ENCODE data around the gene PDE2A. TPM values are rescaled to one million over a fixed set of nuclear protein-coding genes. Genes with fewer than 3 reads are reported as not detected.

The PDE2A gene
- polyA plus RNA-seq, 2 of the 4 experiments (the other 2 are of a cell fraction), result 0.62 to 1.5 TPM

DNA sequence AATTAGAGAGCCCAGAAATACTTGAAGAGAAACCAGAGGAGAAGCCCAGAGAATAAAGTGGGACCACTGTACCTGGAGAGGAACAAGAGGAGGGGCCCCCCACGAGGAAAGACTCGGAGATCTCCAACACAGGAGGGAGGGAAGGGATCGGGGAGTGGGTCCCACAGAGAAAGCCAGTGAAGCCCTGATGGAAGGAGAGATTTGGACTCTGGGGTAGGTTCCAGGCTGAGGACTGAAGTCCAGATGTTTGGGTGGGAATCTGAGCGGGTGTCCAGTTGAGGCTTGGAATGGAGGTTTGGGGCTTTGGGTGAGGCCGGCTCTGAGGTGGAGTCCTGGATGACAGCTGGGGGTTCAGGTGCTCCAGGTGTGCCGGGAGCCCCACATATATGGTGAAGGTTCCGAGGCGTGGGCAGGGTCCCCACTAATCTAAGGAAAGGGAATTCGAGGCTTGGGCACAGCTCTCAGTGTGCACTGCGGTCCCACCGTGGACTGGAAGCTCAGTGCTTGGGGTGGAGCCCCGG, 32.6 kb downstream of the PDE2A start:
- no peak for ATAC-seq
- H3K4me1 ChIP-seq, result peaks cover 22% of the 10 kb centered on the region
- no peak for FAIRE-seq
- CTCF ChIA-PET, result interaction anchor here (0.8 to 13.1 kb wide), 8 partner anchors 13 to 170 kb away, joined by 3 to 171 read pairs (median 10); no protein-coding TSS in a partner anchor
- peak overlapping the region; percentile 68; the same call in 2 of the 3 replicates for H3K4me3 ChIP-seq
- DNase-seq (ENCODE audit: low read depth in 1 of 2, low spot score in 1 of 2), result no peak
- POLR2A ChIA-PET, result interaction anchor here (1.2 kb wide), 1 partner anchor 52 kb away, joined by 3 read pairs; no protein-coding TSS in a partner anchor
- peak overlapping the region in 1 of 2 experiments; percentile 91; a peak in 3 of 6 replicates for H3K27ac ChIP-seq
- WGBS (ENCODE audit: missing lambda C conversion rate), result 31% methylated on average over 12 of the region's 12 CpGs
- H3K4me2 ChIP-seq, result peak overlapping the region; percentile 100
- TF ChIP-seq HOXA7 (CRISPR knock-in tag; IDR thresholded peaks at IDR 0.05) (no peak), CHD4 (IDR thresholded peaks at IDR 0.05; ENCODE audit: borderline replicate concordance) (no peak), MYC (IDR thresholded peaks at IDR 0.05; ENCODE audit: borderline replicate concordance, low read length) (no peak), NPAS2 (CRISPR knock-in tag; IDR thresholded peaks at IDR 0.05; ENCODE audit: borderline replicate concordance) (no peak)
- TF ChIP-seq, protein P1, sequence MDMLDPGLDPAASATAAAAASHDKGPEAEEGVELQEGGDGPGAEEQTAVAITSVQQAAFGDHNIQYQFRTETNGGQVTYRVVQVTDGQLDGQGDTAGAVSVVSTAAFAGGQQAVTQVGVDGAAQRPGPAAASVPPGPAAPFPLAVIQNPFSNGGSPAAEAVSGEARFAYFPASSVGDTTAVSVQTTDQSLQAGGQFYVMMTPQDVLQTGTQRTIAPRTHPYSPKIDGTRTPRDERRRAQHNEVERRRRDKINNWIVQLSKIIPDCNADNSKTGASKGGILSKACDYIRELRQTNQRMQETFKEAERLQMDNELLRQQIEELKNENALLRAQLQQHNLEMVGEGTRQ (IDR thresholded peaks at IDR 0.05), result no peak
- no peaks in the 10 kb centered on the region for H3K9me3 ChIP-seq

DNA sequence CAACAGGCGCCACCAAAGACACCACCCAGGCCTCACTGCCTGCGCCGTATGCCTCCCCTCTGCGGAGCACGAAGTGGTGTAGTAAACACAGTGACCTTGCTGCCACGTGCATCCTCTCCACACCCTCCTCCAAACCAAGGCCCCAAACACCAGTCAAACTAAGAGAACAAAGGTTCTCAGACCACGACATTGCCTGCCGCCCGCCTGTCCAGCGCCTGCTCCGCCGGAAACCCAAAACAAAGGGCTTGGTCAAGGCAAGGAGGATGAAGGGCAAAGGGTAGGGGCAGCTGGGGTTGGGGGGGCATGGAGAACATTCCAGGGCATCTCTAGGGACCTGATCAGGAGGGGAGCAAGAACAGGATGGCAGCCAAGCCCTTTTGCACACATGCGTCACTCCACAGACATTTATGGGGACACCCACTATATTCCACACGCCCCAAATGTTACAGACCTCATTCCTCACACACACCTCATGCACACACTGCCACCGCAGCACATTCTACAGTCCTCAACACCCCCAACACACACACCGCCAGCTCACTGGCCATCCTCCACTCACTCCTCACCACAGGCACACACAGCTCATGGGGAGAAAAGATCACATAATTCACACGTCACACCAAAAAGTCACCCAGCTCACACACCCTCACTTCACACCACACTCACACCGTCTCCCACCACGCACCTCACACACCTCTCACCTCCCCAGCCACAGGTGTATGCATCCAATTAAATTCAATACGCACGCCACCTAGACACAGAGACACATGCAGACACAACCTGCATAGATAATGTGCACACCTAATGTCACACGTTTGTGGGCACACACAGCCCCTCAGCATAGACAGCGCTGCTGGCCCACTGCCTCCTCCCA, 34.5 kb downstream of the PDE2A start:
- Histone ChIP-seq H3K4me1 (peaks cover 22% of the 10 kb centered on the region), H3K4me3 (no peak overlapping the region), H3K4me2 (no peak overlapping the region), H3K9me3 (no peaks in the 10 kb centered on the region), H3K27ac (no peak overlapping the region)
- CTCF ChIA-PET, result interaction anchor here (1.7 to 13.1 kb wide), 3 partner anchors 11 to 52 kb away, joined by 4 to 171 read pairs (median 24); no protein-coding TSS in a partner anchor
- DNase-seq (ENCODE audit: low read depth in 1 of 2, low spot score in 1 of 2), result no peak
- WGBS (ENCODE audit: missing lambda C conversion rate), result 66% methylated on average over 23 of the region's 23 CpGs
- POLR2A ChIA-PET, result no interaction called here
- no peak for FAIRE-seq
- TF ChIP-seq NPAS2 (CRISPR knock-in tag; IDR thresholded peaks at IDR 0.05; ENCODE audit: borderline replicate concordance), result no peak
- TF ChIP-seq, protein P2, sequence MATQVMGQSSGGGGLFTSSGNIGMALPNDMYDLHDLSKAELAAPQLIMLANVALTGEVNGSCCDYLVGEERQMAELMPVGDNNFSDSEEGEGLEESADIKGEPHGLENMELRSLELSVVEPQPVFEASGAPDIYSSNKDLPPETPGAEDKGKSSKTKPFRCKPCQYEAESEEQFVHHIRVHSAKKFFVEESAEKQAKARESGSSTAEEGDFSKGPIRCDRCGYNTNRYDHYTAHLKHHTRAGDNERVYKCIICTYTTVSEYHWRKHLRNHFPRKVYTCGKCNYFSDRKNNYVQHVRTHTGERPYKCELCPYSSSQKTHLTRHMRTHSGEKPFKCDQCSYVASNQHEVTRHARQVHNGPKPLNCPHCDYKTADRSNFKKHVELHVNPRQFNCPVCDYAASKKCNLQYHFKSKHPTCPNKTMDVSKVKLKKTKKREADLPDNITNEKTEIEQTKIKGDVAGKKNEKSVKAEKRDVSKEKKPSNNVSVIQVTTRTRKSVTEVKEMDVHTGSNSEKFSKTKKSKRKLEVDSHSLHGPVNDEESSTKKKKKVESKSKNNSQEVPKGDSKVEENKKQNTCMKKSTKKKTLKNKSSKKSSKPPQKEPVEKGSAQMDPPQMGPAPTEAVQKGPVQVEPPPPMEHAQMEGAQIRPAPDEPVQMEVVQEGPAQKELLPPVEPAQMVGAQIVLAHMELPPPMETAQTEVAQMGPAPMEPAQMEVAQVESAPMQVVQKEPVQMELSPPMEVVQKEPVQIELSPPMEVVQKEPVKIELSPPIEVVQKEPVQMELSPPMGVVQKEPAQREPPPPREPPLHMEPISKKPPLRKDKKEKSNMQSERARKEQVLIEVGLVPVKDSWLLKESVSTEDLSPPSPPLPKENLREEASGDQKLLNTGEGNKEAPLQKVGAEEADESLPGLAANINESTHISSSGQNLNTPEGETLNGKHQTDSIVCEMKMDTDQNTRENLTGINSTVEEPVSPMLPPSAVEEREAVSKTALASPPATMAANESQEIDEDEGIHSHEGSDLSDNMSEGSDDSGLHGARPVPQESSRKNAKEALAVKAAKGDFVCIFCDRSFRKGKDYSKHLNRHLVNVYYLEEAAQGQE (IDR thresholded peaks at IDR 0.05), result no peak
- no peak for TF ChIP-seq POLR2A (IDR thresholded peaks at IDR 0.05; ENCODE audit: low read length)
- no peak for TF ChIP-seq CBX8 (IDR thresholded peaks at IDR 0.05)
- no peak for TF ChIP-seq MYC (IDR thresholded peaks at IDR 0.05; ENCODE audit: borderline replicate concordance, low read length)
- TF ChIP-seq BHLHE40 (IDR thresholded peaks at IDR 0.05; ENCODE audit: low read depth, low read length), result no peak
- TF ChIP-seq MAFK (IDR thresholded peaks at IDR 0.05; ENCODE audit: partially characterized antibody), result no peak
- TF ChIP-seq CBX2 (IDR thresholded peaks at IDR 0.05; ENCODE audit: borderline replicate concordance, low read depth), result no peak
- TF ChIP-seq, protein P3, sequence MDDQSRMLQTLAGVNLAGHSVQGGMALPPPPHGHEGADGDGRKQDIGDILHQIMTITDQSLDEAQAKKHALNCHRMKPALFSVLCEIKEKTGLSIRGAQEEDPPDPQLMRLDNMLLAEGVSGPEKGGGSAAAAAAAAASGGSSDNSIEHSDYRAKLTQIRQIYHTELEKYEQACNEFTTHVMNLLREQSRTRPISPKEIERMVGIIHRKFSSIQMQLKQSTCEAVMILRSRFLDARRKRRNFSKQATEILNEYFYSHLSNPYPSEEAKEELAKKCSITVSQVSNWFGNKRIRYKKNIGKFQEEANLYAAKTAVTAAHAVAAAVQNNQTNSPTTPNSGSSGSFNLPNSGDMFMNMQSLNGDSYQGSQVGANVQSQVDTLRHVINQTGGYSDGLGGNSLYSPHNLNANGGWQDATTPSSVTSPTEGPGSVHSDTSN (IDR thresholded peaks at IDR 0.05), result no peak
- no peak for TF ChIP-seq TFCP2L1 (CRISPR knock-in tag; IDR thresholded peaks at IDR 0.05)
- no peak for TF ChIP-seq JUNB (IDR thresholded peaks at IDR 0.05)
- TF ChIP-seq, protein P4, sequence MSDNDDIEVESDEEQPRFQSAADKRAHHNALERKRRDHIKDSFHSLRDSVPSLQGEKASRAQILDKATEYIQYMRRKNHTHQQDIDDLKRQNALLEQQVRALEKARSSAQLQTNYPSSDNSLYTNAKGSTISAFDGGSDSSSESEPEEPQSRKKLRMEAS (IDR thresholded peaks at IDR 0.05), result no peak
- no peak for TF ChIP-seq CHD2 (IDR thresholded peaks at IDR 0.05; ENCODE audit: low read length, partially characterized antibody)
- no peak for TF ChIP-seq ZFP36 (IDR thresholded peaks at IDR 0.05; ENCODE audit: borderline replicate concordance, partially characterized antibody)
- no peak for TF ChIP-seq PHF8 (IDR thresholded peaks at IDR 0.05; ENCODE audit: borderline replicate concordance, low read depth)
- no peak for TF ChIP-seq GATA3 (IDR thresholded peaks at IDR 0.05; ENCODE audit: borderline replicate concordance)
- TF ChIP-seq CEBPB (IDR thresholded peaks at IDR 0.05), result no peak
- no peak for TF ChIP-seq HOXA7 (CRISPR knock-in tag; IDR thresholded peaks at IDR 0.05)
- no peak for TF ChIP-seq HEYL (CRISPR knock-in tag; IDR thresholded peaks at IDR 0.05)
- no peak for ATAC-seq

All from A549 (cell line).